HepG2 (cell line): Measurements from ENCODE around the gene ADAM15. TPM values are rescaled to one million over a fixed set of nuclear protein-coding genes. Genes with fewer than 3 reads are reported as not detected.

Experiments used
- CCDC6 ChIP-seq: sonication (generic); formaldehyde crosslinking; IDR thresholded peaks from 2 replicates; pipeline ENCODE4 v1.8.1; 2022; ENCODE audit warnings: mild to moderate bottlenecking, missing genetic modification reagents, moderate library complexity
- CENPX ChIP-seq: sonication (generic); formaldehyde crosslinking; IDR thresholded peaks from 2 replicates; pipeline ENCODE4 v1.9.0; 2021; ENCODE audit warnings: mild to moderate bottlenecking, missing genetic modification reagents, moderate library complexity
- GABPB1 ChIP-seq: IDR thresholded peaks from 2 replicates; pipeline ENCODE4 v1.6.1; 2016; ENCODE audit warnings: mild to moderate bottlenecking, missing genetic modification reagents, moderate library complexity, missing compliant biosample characterization
- MYC ChIP-seq: sonication (generic); formaldehyde crosslinking; IDR thresholded peaks from 2 replicates; pipeline ENCODE4 v1.9.0; 2021; ENCODE audit warnings: missing genetic modification reagents, borderline replicate concordance
- NFATC3 ChIP-seq: sonication (generic); formaldehyde crosslinking; IDR thresholded peaks from 2 replicates; pipeline ENCODE4 v1.5.1; 2020; ENCODE audit warnings: mild to moderate bottlenecking, missing genetic modification reagents
- POLR2AphosphoS5 ChIP-seq: IDR thresholded peaks from 2 replicates; pipeline ENCODE4 v1.6.1; 2012; ENCODE audit warnings: low read depth, low read length
- PPARG ChIP-seq: conservative IDR thresholded peaks from 2 replicates; pipeline ENCODE4 v1.6.1; 2016; ENCODE audit warnings: missing biosample characterization, missing genetic modification reagents
- SYNCRIP ChIP-seq: fragments of 200-400 bp; formaldehyde crosslinking; IDR thresholded peaks from 2 replicates; pipeline ENCODE4 v1.6.1; 2018; ENCODE audit warnings: mild to moderate bottlenecking, low read depth, low read length; ENCODE audit not compliant: insufficient read depth
- ZNF205 ChIP-seq: IDR thresholded peaks from 2 replicates; pipeline ENCODE4 v1.6.1; 2018; ENCODE audit warnings: missing biosample characterization, missing genetic modification reagents
- polyA plus RNA-seq, 8 experiments: library from polyadenylated mRNA; depleted of rRNA in 3 of 8; stranded (reverse) in 7 of 8; unstranded in 1 of 8; fragments of >200 nt; fragmentation: Illumina TruSeq in 4 of 8; extraction: Trizol in 4 of 8; gene quantifications; 2 replicates each; pipeline versions ENCODE4 v1.2.1 to v1.2.3, GENCODE V29; 2011 to 2016; ENCODE audit warnings: low read depth in 4 of 8, missing spikeins in 1 of 8, mixed read lengths in 1 of 8; ENCODE audit not compliant: insufficient read depth in 1 of 8
- total RNA-seq, 5 experiments: library from RNA; depleted of rRNA; stranded (reverse); fragments of >200 nt; fragmentation: Illumina TruSeq; extraction: Trizol; gene quantifications; 2 replicates each; pipeline ENCODE4 v1.2.3, GENCODE V29; 2016; ENCODE audit warnings: low read depth in 1 of 5
- TF ChIP-seq, protein P1 (sequence below): sonication (generic); formaldehyde crosslinking; IDR thresholded peaks from 2 replicates; pipeline ENCODE4 v1.4.0; 2020; ENCODE audit warnings: missing genetic modification reagents, mild to moderate bottlenecking, borderline replicate concordance
- TF ChIP-seq, protein P2 (sequence below): sonication (generic); formaldehyde crosslinking; IDR thresholded peaks from 2 replicates; pipeline ENCODE4 v1.4.0; 2020; ENCODE audit warnings: missing genetic modification reagents, borderline replicate concordance
- TF ChIP-seq, protein P3 (sequence below): sonication (generic); formaldehyde crosslinking; conservative IDR thresholded peaks from 2 replicates; pipeline ENCODE4 v1.8.0; 2022; ENCODE audit warnings: missing genetic modification reagents
- TF ChIP-seq, protein P4 (sequence below): sonication (generic); formaldehyde crosslinking; conservative IDR thresholded peaks from 2 replicates; pipeline ENCODE4 v1.4.0; 2020; ENCODE audit warnings: mild to moderate bottlenecking, missing genetic modification reagents, moderate library complexity
- TF ChIP-seq, protein P5 (sequence below): sonication (generic); formaldehyde crosslinking; IDR thresholded peaks from 2 replicates; pipeline ENCODE4 v1.5.1; 2020; ENCODE audit warnings: missing genetic modification reagents, mild to moderate bottlenecking, borderline replicate concordance

The ADAM15 gene
- total and polyA plus RNA-seq, 2 of the 13 experiments (the other 11 are each of a cell fraction or from before 2014, with no cell fraction given) = 17.9 to 25.6 TPM

DNA sequence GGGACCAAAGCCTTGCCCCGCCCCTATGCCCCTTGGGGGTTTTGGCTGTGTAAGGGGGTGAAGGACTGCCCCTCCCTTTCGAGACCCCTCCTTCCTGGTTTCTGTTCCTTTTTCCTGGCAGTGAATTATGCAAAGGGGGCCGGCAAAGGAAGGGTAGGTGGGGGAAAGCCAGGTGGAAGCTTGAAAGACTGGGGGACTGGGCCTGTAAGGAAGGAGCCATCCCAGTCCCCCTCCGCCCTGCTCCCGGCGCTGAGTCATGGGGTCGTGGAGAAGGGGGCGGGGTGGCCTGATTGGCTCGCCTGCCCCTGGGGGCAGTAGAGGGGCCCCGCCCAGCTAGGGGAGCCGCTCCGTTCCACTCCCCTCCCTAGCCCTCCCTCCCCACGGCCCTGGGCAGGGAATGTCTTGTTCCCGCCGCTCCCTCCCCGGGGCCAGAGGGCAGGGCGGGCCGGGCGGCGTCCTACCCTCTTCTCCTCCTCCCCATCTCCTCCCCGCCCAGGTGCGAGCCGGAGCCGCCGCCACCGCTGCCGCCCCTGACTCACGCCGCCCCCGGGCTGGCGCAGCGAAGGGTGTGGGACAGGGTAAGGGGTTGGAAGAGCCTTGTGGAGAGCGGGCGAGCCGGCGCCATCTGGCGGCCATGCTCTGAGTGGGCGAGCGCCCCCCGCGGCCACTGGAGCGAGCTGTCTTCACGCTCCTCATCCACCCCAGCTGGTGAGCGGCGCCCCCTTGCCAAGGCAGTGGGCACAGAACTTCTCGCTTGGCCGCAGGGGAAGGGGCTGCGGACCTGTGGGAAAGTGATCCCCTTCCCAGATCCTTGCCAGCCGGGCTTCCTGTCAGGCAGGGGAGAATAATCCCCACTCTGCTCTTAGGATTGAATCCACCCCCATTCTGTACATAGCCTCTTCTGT lies 33.8 kb upstream of the ADAM15 start (continued):
- TF ChIP-seq, protein P1, sequence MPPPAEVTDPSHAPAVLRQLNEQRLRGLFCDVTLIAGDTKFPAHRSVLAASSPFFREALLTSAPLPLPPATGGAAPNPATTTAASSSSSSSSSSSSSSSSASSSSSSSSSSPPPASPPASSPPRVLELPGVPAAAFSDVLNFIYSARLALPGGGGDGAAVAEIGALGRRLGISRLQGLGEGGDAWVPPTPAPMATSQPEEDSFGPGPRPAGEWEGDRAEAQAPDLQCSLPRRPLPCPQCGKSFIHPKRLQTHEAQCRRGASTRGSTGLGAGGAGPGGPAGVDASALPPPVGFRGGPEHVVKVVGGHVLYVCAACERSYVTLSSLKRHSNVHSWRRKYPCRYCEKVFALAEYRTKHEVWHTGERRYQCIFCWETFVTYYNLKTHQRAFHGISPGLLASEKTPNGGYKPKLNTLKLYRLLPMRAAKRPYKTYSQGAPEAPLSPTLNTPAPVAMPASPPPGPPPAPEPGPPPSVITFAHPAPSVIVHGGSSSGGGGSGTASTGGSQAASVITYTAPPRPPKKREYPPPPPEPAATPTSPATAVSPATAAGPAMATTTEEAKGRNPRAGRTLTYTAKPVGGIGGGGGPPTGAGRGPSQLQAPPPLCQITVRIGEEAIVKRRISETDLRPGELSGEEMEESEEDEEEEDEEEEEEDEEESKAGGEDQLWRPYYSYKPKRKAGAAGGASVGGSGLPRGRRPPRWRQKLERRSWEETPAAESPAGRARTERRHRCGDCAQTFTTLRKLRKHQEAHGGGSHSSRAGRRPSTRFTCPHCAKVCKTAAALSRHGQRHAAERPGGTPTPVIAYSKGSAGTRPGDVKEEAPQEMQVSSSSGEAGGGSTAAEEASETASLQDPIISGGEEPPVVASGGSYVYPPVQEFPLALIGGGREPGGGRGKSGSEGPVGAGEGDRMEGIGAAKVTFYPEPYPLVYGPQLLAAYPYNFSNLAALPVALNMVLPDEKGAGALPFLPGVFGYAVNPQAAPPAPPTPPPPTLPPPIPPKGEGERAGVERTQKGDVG (CRISPR knock-in tag) = peak; percentile 51; the same call in 1 of the 2 replicates
- TF ChIP-seq SYNCRIP = no peak
- peak; percentile 94 for TF ChIP-seq CCDC6 (CRISPR knock-in tag)
- TF ChIP-seq, protein P2, sequence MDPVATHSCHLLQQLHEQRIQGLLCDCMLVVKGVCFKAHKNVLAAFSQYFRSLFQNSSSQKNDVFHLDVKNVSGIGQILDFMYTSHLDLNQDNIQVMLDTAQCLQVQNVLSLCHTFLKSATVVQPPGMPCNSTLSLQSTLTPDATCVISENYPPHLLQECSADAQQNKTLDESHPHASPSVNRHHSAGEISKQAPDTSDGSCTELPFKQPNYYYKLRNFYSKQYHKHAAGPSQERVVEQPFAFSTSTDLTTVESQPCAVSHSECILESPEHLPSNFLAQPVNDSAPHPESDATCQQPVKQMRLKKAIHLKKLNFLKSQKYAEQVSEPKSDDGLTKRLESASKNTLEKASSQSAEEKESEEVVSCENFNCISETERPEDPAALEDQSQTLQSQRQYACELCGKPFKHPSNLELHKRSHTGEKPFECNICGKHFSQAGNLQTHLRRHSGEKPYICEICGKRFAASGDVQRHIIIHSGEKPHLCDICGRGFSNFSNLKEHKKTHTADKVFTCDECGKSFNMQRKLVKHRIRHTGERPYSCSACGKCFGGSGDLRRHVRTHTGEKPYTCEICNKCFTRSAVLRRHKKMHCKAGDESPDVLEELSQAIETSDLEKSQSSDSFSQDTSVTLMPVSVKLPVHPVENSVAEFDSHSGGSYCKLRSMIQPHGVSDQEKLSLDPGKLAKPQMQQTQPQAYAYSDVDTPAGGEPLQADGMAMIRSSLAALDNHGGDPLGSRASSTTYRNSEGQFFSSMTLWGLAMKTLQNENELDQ (CRISPR knock-in tag) = no peak
- TF ChIP-seq, protein P3, sequence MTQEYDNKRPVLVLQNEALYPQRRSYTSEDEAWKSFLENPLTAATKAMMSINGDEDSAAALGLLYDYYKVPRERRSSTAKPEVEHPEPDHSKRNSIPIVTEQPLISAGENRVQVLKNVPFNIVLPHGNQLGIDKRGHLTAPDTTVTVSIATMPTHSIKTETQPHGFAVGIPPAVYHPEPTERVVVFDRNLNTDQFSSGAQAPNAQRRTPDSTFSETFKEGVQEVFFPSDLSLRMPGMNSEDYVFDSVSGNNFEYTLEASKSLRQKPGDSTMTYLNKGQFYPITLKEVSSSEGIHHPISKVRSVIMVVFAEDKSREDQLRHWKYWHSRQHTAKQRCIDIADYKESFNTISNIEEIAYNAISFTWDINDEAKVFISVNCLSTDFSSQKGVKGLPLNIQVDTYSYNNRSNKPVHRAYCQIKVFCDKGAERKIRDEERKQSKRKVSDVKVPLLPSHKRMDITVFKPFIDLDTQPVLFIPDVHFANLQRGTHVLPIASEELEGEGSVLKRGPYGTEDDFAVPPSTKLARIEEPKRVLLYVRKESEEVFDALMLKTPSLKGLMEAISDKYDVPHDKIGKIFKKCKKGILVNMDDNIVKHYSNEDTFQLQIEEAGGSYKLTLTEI (CRISPR knock-in tag) = no peak
- peak; percentile 48; the same call in 1 of the 2 replicates for TF ChIP-seq POLR2AphosphoS5
- TF ChIP-seq, protein P4, sequence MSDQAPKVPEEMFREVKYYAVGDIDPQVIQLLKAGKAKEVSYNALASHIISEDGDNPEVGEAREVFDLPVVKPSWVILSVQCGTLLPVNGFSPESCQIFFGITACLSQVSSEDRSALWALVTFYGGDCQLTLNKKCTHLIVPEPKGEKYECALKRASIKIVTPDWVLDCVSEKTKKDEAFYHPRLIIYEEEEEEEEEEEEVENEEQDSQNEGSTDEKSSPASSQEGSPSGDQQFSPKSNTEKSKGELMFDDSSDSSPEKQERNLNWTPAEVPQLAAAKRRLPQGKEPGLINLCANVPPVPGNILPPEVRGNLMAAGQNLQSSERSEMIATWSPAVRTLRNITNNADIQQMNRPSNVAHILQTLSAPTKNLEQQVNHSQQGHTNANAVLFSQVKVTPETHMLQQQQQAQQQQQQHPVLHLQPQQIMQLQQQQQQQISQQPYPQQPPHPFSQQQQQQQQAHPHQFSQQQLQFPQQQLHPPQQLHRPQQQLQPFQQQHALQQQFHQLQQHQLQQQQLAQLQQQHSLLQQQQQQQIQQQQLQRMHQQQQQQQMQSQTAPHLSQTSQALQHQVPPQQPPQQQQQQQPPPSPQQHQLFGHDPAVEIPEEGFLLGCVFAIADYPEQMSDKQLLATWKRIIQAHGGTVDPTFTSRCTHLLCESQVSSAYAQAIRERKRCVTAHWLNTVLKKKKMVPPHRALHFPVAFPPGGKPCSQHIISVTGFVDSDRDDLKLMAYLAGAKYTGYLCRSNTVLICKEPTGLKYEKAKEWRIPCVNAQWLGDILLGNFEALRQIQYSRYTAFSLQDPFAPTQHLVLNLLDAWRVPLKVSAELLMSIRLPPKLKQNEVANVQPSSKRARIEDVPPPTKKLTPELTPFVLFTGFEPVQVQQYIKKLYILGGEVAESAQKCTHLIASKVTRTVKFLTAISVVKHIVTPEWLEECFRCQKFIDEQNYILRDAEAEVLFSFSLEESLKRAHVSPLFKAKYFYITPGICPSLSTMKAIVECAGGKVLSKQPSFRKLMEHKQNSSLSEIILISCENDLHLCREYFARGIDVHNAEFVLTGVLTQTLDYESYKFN (CRISPR knock-in tag) = peak; percentile 66
- peak; percentile 66 for TF ChIP-seq PPARG
- TF ChIP-seq, protein P5, sequence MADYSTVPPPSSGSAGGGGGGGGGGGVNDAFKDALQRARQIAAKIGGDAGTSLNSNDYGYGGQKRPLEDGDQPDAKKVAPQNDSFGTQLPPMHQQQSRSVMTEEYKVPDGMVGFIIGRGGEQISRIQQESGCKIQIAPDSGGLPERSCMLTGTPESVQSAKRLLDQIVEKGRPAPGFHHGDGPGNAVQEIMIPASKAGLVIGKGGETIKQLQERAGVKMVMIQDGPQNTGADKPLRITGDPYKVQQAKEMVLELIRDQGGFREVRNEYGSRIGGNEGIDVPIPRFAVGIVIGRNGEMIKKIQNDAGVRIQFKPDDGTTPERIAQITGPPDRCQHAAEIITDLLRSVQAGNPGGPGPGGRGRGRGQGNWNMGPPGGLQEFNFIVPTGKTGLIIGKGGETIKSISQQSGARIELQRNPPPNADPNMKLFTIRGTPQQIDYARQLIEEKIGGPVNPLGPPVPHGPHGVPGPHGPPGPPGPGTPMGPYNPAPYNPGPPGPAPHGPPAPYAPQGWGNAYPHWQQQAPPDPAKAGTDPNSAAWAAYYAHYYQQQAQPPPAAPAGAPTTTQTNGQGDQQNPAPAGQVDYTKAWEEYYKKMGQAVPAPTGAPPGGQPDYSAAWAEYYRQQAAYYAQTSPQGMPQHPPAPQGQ (CRISPR knock-in tag) = 0 out of 2 replicates have a peak, but pooled peaks have one; percentile 83
- TF ChIP-seq CENPX (CRISPR knock-in tag) = no peak
- TF ChIP-seq GABPB1 (CRISPR knock-in tag) = peak; percentile 88
- TF ChIP-seq NFATC3 (CRISPR knock-in tag) = peak; percentile 82
- TF ChIP-seq MYC = peak; percentile 80; the same call in 1 of the 2 replicates
- TF ChIP-seq ZNF205 (CRISPR knock-in tag) = peak; percentile 73
